ENCODE measurements around the gene NEK1.

DNA sequence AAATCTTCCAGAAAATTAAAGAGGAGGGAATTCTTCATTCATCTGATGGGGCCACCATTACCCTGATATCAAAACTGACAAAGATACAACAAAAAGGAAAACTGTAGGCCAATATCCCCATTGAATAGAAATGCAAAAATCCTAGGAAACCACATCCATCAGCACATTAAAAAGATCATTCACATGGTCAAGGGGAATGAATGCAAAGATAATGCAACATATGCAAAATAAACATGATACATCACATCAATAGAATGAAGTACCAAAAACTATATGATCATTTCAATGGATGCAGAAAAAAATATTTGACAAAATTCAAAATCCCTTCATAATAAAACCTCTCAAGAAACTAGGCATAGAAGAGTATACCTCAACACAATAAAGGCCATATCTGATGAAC lies 232.7 kb downstream of the NEK1 start:
- TF ChIP-seq, protein P1, sequence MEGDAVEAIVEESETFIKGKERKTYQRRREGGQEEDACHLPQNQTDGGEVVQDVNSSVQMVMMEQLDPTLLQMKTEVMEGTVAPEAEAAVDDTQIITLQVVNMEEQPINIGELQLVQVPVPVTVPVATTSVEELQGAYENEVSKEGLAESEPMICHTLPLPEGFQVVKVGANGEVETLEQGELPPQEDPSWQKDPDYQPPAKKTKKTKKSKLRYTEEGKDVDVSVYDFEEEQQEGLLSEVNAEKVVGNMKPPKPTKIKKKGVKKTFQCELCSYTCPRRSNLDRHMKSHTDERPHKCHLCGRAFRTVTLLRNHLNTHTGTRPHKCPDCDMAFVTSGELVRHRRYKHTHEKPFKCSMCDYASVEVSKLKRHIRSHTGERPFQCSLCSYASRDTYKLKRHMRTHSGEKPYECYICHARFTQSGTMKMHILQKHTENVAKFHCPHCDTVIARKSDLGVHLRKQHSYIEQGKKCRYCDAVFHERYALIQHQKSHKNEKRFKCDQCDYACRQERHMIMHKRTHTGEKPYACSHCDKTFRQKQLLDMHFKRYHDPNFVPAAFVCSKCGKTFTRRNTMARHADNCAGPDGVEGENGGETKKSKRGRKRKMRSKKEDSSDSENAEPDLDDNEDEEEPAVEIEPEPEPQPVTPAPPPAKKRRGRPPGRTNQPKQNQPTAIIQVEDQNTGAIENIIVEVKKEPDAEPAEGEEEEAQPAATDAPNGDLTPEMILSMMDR (IDR thresholded peaks at IDR 0.05): no peak
- TF ChIP-seq POLR2A (IDR thresholded peaks at IDR 0.05): no peak
- no peak for TF ChIP-seq EP300 (IDR thresholded peaks at IDR 0.05)

All from stomach (tissue), 4 donors.